GM21786 (cell line): ENCODE results near the gene ZNF620.
A peak's percentile ranks its signal among the peaks of the same experiment; 100 is the strongest.
"Not testable (repeated sequence)": the region's sequence is repeated elsewhere in the genome, so short reads cannot be mapped to it uniquely, and the experiment has no call there.

ENCODE experiments used
- ATAC-seq: cut with Tn5 transposase; IDR thresholded peaks from one replicate; pipeline ENCODE4 v1.9.1; 2021; ENCODE audit not compliant: unreplicated experiment

The ZNF620 gene

GRCh38 chr3:40505599-40506462 is at the start of gene ZNF620:
TSS of gene ZNF620 (plus strand) at chr3:40506039. CDS start at chr3:40506353, 314 bp downstream.
- peak; percentile 81 for ATAC-seq

DNA sequence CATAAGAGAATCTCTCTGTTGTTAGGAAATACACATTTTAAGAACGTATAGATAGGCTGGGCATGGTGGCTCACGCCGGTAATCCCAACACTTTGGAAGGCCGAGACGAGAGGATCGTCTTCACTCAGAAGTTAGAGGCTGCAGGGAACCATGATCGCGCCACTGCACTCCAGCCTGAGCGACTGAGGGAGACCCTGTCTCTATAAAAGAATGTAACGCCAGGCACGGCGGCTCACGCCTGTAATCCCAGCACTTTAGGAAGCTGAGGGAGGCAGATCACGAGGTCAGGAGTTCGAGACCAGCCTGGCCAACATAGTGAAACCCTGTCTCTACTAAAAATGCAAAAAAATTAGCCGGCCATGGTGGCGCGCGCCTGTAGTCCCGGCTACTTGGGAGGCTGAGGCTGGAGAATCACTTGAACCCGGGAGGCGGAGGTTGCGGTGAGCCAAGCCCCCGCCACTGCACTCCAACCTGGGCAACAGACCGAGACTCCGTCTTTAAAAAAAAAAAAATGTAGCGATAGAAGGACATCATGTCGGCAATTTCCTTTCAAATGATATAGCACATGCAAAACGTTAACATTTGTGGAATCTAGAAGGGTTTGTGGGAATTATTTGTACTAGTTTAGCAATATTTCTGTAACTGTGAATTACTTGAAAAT is 49.4 kb upstream of the ZNF620 start:
- ATAC-seq, result no peak

GRCh38 chr3:40456940-40457823 is 48.7 kb upstream of the ZNF620 start, which contains the start of gene RPL14:
TSS of gene RPL14 (plus strand) at chr3:40457339. CDS start at chr3:40457472, 133 bp downstream.
- peak; percentile 62 for ATAC-seq

- no peak for ATAC-seq
These were observed 47.4 kb upstream of the ZNF620 start for GRCh38 chr3:40458473-40458872.

DNA sequence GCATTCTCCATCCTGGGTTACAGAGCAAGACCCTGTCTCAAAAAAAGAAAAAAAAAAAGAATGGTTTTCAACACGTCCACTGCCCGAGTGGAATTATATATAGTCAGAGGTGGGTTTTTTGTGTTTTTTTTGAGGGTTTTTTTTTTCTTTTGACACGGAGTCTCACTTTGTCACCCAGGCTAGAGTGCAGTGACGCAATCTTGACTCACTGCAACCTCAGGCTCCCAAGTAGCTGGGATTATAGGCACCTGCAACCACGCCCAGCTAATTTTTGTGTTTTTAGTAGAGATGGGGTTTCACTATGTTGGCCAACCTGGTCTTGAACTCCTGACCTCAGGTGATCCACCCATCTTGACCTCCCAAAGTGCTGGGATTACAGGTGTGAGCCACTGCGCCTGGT is 45.4 kb upstream of the ZNF620 start:
- not testable (repeated sequence) for ATAC-seq

DNA sequence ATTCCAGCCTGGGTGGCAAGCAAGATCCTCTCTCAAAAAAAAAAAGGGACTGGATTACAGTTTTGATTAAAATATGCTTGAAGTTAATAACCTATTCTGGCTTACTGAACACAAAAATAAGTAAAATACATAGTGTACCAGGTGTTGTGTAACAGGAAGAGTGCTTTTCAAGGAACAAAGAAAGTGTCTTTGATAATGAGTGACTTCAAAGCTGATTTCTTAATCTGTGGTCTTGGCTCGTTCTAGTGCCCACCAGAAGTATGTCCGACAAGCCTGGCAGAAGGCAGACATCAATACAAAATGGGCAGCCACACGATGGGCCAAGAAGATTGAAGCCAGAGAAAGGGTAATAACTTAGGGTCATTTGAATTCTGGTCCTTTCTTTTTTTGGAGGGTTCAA is 44.7 kb upstream of the ZNF620 start:
- ATAC-seq, result no peak

DNA sequence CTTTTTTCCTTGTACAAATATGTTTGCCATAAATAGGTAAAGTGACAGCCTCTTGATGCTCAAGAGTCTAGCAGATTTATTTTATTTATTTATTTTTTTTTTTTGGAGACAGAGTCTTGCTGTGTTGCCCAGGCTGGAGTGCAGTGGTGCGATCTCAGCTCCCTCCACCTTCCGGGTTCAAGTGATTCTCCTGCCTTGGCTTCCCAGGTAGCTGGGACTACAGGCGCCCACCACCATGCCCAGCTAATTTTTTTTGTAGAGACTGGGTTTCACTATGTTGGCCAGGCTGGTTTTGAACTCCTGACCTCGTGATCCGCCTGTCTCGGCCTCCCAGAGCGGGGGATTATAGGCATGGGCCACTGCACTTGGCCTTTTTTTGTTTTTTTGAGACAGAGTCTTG is 43.0 kb upstream of the ZNF620 start:
- ATAC-seq, result not testable (repeated sequence)

- no peak for ATAC-seq
These were observed 42.3 kb upstream of the ZNF620 start for GRCh38 chr3:40463579-40463978.

DNA sequence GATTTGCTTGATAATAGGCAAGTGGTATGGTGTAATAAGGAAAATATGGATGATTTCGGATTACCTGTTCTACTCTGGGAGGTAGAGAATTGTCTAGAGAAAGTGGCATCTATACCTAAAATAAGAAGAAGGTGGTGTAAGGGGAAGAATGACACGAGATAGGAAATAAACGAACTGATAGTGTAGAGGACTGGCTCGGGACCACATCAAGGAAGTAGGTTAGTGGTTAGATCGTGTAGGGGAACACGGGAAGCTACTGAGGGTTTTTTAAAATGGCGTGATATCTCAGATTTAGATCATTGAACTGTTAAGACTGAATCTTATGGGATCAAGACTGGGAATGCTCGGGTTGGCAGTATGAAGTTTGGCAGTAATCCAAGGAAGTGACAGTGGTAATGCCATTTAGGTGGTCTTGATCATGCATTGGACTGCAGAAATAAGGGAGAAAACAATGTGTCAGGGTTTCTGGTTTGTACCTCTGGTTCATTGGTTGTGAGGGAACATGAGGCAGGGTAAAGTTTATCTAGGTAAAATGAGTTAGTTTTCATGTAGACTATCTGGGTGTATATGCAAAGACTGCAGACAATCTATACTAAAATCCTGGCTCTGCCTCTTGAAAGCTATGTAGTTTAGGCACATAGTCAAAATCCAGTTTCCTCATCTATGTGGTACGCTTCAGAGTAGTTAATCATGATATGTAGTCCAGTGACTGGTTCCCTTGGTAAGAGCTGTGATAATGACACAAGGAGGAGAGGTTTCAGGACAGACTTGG is 41.3 kb upstream of the ZNF620 start:
- no peak for ATAC-seq

GRCh38 chr3:40465111-40465407 is 40.8 kb upstream of the ZNF620 start:
- no peak for ATAC-seq

DNA sequence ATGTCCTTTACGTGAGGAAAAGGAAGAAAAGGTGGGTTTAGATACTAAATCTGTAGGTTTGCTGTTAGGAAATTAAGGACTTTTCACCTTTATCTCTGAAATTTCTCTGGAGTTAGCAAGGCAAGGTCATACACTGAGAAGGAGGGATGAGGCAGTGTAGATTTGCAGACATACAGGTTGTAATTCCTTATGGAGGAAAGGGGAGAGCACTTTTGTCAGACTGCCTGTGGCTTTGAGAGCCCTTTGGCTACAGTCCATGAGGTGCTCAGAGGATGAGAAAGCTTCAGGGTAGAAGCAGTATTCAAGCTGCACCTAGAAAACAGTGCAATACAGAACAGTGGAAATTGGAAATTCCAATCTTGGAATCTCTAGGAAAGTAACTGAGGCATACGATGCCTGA is 40.4 kb upstream of the ZNF620 start:
- no peak for ATAC-seq

DNA sequence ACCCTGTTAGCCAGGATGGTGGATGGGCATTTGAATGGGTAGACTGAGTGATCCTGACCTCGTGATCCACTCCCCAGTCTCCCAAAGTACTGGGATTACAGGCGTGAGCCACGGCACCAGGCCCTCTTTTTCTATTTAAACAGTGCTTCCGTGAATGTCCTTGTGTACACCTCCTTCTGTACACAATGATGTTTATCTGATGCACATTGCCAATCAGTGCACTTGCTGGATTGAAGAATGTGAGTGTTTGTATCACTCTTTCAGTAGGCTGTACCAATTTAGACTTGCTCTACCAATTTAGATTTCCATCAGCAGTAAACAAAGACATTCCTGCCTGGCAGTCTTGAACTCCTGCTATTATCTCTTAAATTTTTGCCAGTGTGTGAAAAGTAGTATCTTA is 37.8 kb upstream of the ZNF620 start:
- ATAC-seq, result no peak

DNA sequence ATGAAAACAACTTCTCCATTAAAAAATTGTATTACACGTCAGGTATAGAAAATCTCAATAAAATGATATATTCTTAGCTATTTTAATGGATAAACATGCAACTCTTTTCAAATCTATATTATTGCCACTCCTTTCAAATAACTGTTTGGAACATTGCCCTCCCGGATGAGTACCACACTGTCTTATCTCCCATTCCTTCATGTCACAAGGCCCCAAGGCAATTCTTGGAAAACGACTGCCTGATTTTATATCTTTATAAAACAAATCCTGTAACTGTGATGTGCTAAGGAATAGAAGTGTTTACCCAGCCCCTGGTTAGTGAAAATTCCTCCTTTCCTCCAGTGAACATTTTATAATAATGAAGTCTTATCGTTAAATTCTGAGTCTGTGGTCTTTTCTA is 35.1 kb upstream of the ZNF620 start:
- ATAC-seq, result no peak

- peak; percentile 84 for ATAC-seq
These were observed 29.1 kb upstream of the ZNF620 start, which contains the start of gene ZNF619 for GRCh38 chr3:40476478-40477470. TSS of gene ZNF619 (plus strand) at chr3:40477122. CDS start at chr3:40477980, 858 bp downstream.

GRCh38 chr3:40477666-40478065 is 28.2 kb upstream of the ZNF620 start:
- no peak for ATAC-seq

- no peak for ATAC-seq
These were observed 18.7 kb upstream of the ZNF620 start for GRCh38 chr3:40487172-40487571.

GRCh38 chr3:40490916-40491315 is 14.9 kb upstream of the ZNF620 start:
- ATAC-seq, result no peak

DNA sequence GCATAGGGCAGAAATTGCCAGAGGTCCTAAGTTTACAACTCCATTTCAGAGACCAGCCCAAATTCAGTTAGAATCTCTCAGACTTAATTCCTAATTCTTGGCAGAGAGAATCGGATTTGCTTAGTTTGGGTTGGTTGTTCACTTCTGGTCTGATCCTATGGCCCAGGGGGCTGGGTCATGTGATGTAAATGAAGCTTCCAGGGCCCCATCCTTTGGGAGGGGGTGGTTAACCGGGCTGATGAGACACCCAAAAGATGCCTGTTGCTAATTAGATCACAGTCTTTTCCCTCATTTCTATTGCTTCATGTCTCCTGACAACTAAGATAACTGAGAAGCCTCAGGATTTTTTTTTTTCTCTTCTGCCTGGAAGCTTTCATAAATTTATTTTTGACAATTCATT is 11.1 kb upstream of the ZNF620 start:
- no peak for ATAC-seq

- ATAC-seq, result no peak
These were observed 8.6 kb upstream of the ZNF620 start for GRCh38 chr3:40497288-40497687.
